HEK293T (cell line): ENCODE measurements around the gene MON1B.

Experiments
- CTCF ChIA-PET: fragments of 350-600 bp; formaldehyde crosslinking; extraction: SDS; loops from one replicate; lab custom pipeline; 2021; ENCODE audit warnings: antibody characterized with exemption, inconsistent platforms; lab: Yijun Ruan, JAX
- POLR2A ChIA-PET: fragments of 350-600 bp; formaldehyde crosslinking; extraction: SDS; loops from one replicate; lab custom pipeline; 2020; ENCODE audit warnings: antibody characterized with exemption, inconsistent platforms; lab: Yijun Ruan, JAX
- DNase-seq: peaks from one replicate; pipeline ENCODE4 v3.0.0; 2012; ENCODE audit warnings: mixed read lengths; ENCODE audit errors: extremely low spot score
- ARNT ChIP-seq: fragments of 450-650 bp; IDR thresholded peaks from 2 replicates; pipeline ENCODE4 v1.6.1; 2017; ENCODE audit warnings: mild to moderate bottlenecking
- BHLHE40 ChIP-seq: fragments of 450-650 bp; IDR thresholded peaks from 2 replicates; pipeline ENCODE4 v1.6.1; 2016; ENCODE audit warnings: mild to moderate bottlenecking, moderate library complexity, borderline replicate concordance
- CTBP1 ChIP-seq: fragments of 450-650 bp; IDR thresholded peaks from 2 replicates; pipeline ENCODE4 v1.6.1; 2016; ENCODE audit warnings: borderline replicate concordance
- ELF4 ChIP-seq: fragments of 450-650 bp; IDR thresholded peaks from 2 replicates; pipeline ENCODE4 v1.6.1; 2017; ENCODE audit warnings: antibody characterized with exemption
- FOXA1 ChIP-seq: fragments of 450-650 bp; IDR thresholded peaks from 2 replicates; pipeline ENCODE4 v1.6.1; 2016; ENCODE audit warnings: mild to moderate bottlenecking
- FOXK2 ChIP-seq: fragments of 450-650 bp; IDR thresholded peaks from 2 replicates; pipeline ENCODE4 v1.6.1; 2016; ENCODE audit warnings: mild to moderate bottlenecking
- FOXM1 ChIP-seq: fragments of 450-650 bp; IDR thresholded peaks from 2 replicates; pipeline ENCODE4 v1.6.1; 2017; ENCODE audit warnings: mild to moderate bottlenecking, borderline replicate concordance
- HDGF ChIP-seq: fragments of 450-650 bp; IDR thresholded peaks from 2 replicates; pipeline ENCODE4 v1.6.1; 2017; ENCODE audit warnings: antibody characterized with exemption, borderline replicate concordance
- L3MBTL2 ChIP-seq: fragments of 450-650 bp; conservative IDR thresholded peaks from 2 replicates; pipeline ENCODE4 v1.6.1; 2016; ENCODE audit warnings: mild to moderate bottlenecking
- LEF1 ChIP-seq: fragments of 450-650 bp; IDR thresholded peaks from 2 replicates; pipeline ENCODE4 v1.6.1; 2017; ENCODE audit warnings: mild to moderate bottlenecking, borderline replicate concordance
- NFRKB ChIP-seq: fragments of 450-650 bp; IDR thresholded peaks from 2 replicates; pipeline ENCODE4 v1.6.1; 2016; ENCODE audit warnings: mild to moderate bottlenecking, moderate library complexity
- SP1 ChIP-seq: fragments of 450-650 bp; IDR thresholded peaks from 2 replicates; pipeline ENCODE4 v1.6.1; 2017
- SUZ12 ChIP-seq: fragments of 450-650 bp; IDR thresholded peaks from 2 replicates; pipeline ENCODE4 v1.6.1; 2016; ENCODE audit warnings: mild to moderate bottlenecking
- TARDBP ChIP-seq: fragments of 450-650 bp; IDR thresholded peaks from 2 replicates; pipeline ENCODE4 v1.6.1; 2016
- ZNF384 ChIP-seq: fragments of 450-650 bp; IDR thresholded peaks from 2 replicates; pipeline ENCODE4 v1.6.1; 2016
- TF ChIP-seq, protein P1 (sequence below): fragments of 450-650 bp; IDR thresholded peaks from 2 replicates; pipeline ENCODE4 v1.6.1; 2016

MON1B gene

DNA sequence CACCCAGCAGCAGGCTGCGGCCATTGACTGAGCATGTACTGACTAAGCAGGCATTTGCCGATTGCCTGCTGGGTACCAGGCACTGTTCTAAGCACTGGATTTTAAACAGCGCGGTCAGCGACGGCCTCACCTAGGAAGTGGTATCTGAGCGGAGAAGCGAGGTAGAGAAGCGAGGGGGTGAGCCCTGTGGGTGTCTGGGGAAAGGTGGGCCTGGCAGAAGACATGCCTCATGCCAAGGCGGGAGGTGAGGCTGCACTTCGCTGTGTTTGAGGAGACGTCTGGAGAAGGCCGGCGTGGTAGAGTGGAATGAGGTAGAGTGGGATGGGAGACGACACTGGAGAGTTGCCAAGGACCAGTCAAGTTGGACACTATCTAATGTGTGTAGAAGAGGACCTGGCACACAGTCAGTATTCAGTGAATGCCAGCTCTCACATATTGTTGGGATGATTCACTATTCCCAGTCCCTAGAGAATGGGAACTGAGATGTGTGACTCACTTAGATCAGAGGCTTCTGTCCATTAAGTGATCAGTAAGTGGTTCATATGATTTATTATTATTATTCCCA is 22.6 kb downstream of the MON1B start:
- ChIA-PET POLR2A (no interaction called here), CTCF (interaction anchor here (1.1 to 1.7 kb wide), 2 partner anchors 10 kb away, joined by 3 to 4 read pairs; no protein-coding TSS in a partner anchor)
- TF ChIP-seq, protein P1, sequence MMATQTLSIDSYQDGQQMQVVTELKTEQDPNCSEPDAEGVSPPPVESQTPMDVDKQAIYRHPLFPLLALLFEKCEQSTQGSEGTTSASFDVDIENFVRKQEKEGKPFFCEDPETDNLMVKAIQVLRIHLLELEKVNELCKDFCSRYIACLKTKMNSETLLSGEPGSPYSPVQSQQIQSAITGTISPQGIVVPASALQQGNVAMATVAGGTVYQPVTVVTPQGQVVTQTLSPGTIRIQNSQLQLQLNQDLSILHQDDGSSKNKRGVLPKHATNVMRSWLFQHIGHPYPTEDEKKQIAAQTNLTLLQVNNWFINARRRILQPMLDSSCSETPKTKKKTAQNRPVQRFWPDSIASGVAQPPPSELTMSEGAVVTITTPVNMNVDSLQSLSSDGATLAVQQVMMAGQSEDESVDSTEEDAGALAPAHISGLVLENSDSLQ = no peak
- TF ChIP-seq NFRKB (no peak), TARDBP (no peak), SUZ12 (no peak), BHLHE40 (no peak), LEF1 (no peak), FOXM1 (no peak), FOXA1 (no peak), ELF4 (no peak), FOXK2 (no peak), L3MBTL2 (no peak), HDGF (no peak), CTBP1 (no peak), ZNF384 (no peak), ARNT (no peak), SP1 (no peak)
- no peak for DNase-seq

DNA sequence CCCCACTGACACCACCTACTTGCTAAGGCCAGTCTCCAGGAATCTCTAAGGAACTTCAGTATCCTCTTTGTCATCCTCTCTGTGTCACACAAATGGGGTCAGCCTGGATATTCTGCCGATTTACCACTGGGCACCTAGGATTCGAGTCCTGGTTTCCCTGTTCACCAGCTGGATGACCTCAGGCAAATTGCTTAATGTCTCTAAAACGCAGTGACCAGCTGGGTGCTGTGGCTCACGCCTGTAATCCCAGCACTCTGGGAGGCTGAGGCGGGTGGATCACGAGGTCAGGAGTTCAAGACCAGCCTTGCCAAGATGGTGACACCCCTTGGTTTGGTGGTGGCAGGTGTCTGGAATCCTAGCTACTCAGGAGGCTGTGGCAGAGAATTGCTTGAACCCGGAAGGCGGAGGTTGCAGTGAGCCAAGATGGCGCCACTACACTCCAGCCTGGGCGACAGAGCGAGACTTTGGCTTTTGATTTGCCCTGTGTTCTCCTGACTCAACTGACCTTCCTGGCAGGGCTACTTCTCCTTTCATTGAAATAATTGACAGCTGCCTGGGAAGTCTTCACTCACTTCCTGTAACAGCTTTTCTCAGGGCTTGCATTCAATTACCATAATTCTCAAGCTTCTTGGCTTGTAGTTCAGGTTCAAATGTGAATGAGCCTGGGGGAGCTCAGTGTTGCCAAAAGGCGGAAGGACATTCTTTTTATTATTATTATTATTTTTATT is 23.6 kb downstream of the MON1B start:
- no peak for TF ChIP-seq NFRKB
- TF ChIP-seq, protein P1 = no peak
- no peak for TF ChIP-seq FOXA1
- no peak for TF ChIP-seq TARDBP
- no peak for TF ChIP-seq LEF1
- TF ChIP-seq ARNT = no peak
- no peak for TF ChIP-seq HDGF
- no peak for TF ChIP-seq L3MBTL2
- no peak for TF ChIP-seq BHLHE40
- no peak for TF ChIP-seq CTBP1
- TF ChIP-seq FOXM1 = no peak
- no peak for TF ChIP-seq SUZ12
- no peak for TF ChIP-seq FOXK2
- no peak for TF ChIP-seq ZNF384
- ChIA-PET CTCF (interaction anchor here (0.8 to 1.7 kb wide), 2 partner anchors 9 to 15 kb away, joined by 3 to 4 read pairs; no protein-coding TSS in a partner anchor), POLR2A (no interaction called here)
- no peak for DNase-seq

GRCh38 chr16:77219437-77219836 is 28.4 kb downstream of the MON1B start:
- ChIA-PET POLR2A (no interaction called here), CTCF (interaction anchor here (0.6 kb wide), 1 partner anchor 1571 kb away, joined by 4 read pairs; no protein-coding TSS in a partner anchor)
- TF ChIP-seq HDGF (no peak), ARNT (no peak), ELF4 (no peak), TARDBP (no peak), BHLHE40 (no peak)
- DNase-seq = no peak

GRCh38 chr16:77220427-77220826 is 29.4 kb downstream of the MON1B start:
- TF ChIP-seq ARNT = no peak
- TF ChIP-seq SUZ12 = no peak
- TF ChIP-seq FOXA1 = no peak
- TF ChIP-seq LEF1 = no peak
- no peak for TF ChIP-seq SP1
- TF ChIP-seq FOXK2 = no peak
- TF ChIP-seq CTBP1 = no peak
- TF ChIP-seq, protein P1 = no peak
- no peak for TF ChIP-seq FOXM1
- TF ChIP-seq ELF4 = no peak
- TF ChIP-seq NFRKB = no peak
- TF ChIP-seq ZNF384 = no peak
- TF ChIP-seq TARDBP = no peak
- TF ChIP-seq BHLHE40 = no peak
- no peak for TF ChIP-seq HDGF
- TF ChIP-seq L3MBTL2 = no peak
- CTCF ChIA-PET = interaction anchor here (0.6 to 1.1 kb wide), 2 partner anchors 10 to 17 kb away, joined by 4 to 5 read pairs; no protein-coding TSS in a partner anchor
- POLR2A ChIA-PET = interaction anchor here (1.0 kb wide), 2 partner anchors 8 to 10 kb away, joined by 5 to 6 read pairs; no protein-coding TSS in a partner anchor
- no peak for DNase-seq

DNA sequence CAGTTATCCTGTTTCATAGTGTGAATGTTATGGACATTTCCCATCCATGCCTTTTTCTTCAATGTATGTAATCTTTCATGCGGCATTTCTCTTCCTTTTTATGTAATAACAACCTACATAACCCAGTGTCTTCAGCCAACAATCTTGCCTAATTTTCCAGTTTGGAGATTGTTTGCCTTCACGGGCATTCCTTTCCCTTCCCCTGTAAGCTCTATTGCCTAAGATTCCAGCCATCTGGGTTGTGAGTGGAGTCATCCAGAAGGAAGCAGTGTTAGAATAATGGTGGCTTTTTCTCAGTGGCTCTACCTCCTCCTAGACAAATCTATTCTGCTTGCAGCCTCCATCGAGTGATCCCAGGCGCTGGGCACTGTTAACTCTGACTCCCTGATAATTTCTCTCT is 30.5 kb downstream of the MON1B start:
- TF ChIP-seq FOXK2 (no peak), NFRKB (no peak), ELF4 (no peak), SP1 (no peak), FOXM1 (no peak), TARDBP (no peak), ZNF384 (no peak), ARNT (no peak), HDGF (no peak)
- TF ChIP-seq, protein P1 = no peak
- CTCF ChIA-PET = interaction anchor here (1.1 kb wide), 1 partner anchor 11 kb away, joined by 4 read pairs; no protein-coding TSS in a partner anchor
- DNase-seq = no peak
- POLR2A ChIA-PET = interaction anchor here (1.0 kb wide), 2 partner anchors 9 kb away, joined by 5 to 6 read pairs; no protein-coding TSS in a partner anchor
